Fibroblast of pulmonary artery (primary cell): ENCODE measurements around the gene FRG1.
"Not testable (repeated sequence)": the region's sequence is repeated elsewhere in the genome, so short reads cannot be mapped to it uniquely, and the experiment has no call there.

Experiments
- DNase-seq: peaks from one replicate; pipeline ENCODE4 v3.0.0-alpha.2; 2010; ENCODE audit warnings: low read depth
- H3K4me3 ChIP-seq: replicated peaks from 2 replicates; pipeline ENCODE4 v1.5.1; 2011; ENCODE audit warnings: low read depth, mild to moderate bottlenecking, control low read depth, low read length, moderate library complexity
- CTCF ChIP-seq: IDR thresholded peaks from 2 replicates; pipeline ENCODE4 v1.5.1; 2011; ENCODE audit warnings: mild to moderate bottlenecking, control low read depth, low read length, inconsistent platforms; ENCODE audit errors: missing control alignments

Gene FRG1

GRCh38 chr4:189981970-189982369 is 41.3 kb downstream of the FRG1 start:
- no peak for TF ChIP-seq CTCF
- no peak for DNase-seq
- H3K4me3 ChIP-seq = no peak overlapping the region

GRCh38 chr4:189983916-189984526 is 43.3 kb downstream of the FRG1 start:
- DNase-seq, H3K4me3 ChIP-seq: not testable (repeated sequence)

DNA sequence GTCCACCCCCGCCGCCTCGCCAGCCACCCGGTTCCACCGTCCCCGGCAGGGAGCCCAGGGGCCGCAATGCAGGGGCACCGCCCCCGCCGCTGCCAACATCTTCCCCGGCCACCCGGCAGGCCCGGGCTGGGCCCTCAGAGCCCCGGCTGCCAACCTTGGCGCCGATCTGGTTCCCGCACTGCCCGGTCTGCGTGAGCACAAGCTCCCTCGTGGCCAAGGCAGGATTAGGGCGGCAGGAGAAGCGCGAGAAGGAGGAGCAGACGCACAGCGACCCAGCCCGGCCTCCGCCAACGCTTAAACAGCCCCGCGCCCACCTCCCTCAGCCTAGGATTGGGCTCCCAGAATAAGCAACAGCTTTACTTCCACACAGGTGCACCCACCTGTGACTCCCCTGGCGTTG is 44.0 kb downstream of the FRG1 start:
- not testable (repeated sequence) for DNase-seq, H3K4me3 ChIP-seq

GRCh38 chr4:189985651-189986243 is 45.1 kb downstream of the FRG1 start:
- H3K4me3 ChIP-seq, DNase-seq: not testable (repeated sequence)

- H3K4me3 ChIP-seq = no peak overlapping the region
- no peak for TF ChIP-seq CTCF
- DNase-seq = no peak
These were observed 48.3 kb downstream of the FRG1 start for GRCh38 chr4:189988877-189989431.

GRCh38 chr4:189989941-189990340 is 49.3 kb downstream of the FRG1 start:
- not testable (repeated sequence) for DNase-seq

More at GRCh38 chr4:189989941-189990340, 49.3 kb downstream of the FRG1 start:
- H3K4me3 ChIP-seq = not testable (repeated sequence)
